Liver (tissue), 10 donors: ENCODE measurements around the gene ABHD3. TPM values are rescaled to one million over a fixed set of nuclear protein-coding genes. Genes with fewer than 3 reads are reported as not detected.

ENCODE experiments used
- DNase-seq: peaks from one replicate; pipeline ENCODE4 v3.0.0-alpha.2; 2017; ENCODE audit warnings: low spot score
- H3K27ac ChIP-seq, 2 donors: one replicate each; pipeline ENCODE4 v1.7.0; 2013; ENCODE audit warnings: inconsistent platforms in 2 of 2, low read length in 2 of 2, control low read depth in 1 of 2, low read depth in 1 of 2, mild to moderate bottlenecking in 1 of 2
- H3K27me3 ChIP-seq, 4 donors: one replicate each; pipeline versions ENCODE4 v1.6.1 to v1.7.0; 2013; ENCODE audit warnings: low read length in 3 of 4, inconsistent platforms in 1 of 4, mild to moderate bottlenecking in 1 of 4, moderate library complexity in 1 of 4; ENCODE audit not compliant: control insufficient read depth in 4 of 4, insufficient read depth in 4 of 4
- H3K36me3 ChIP-seq, 4 donors: one replicate each; pipeline versions ENCODE4 v1.6.1 to v1.7.0; 2013; ENCODE audit warnings: low read length in 3 of 4, mild to moderate bottlenecking in 3 of 4, low read depth in 1 of 4, moderate library complexity in 1 of 4; ENCODE audit not compliant: control insufficient read depth in 4 of 4, insufficient read depth in 3 of 4
- H3K4me1 ChIP-seq, 4 donors: one replicate each; pipeline versions ENCODE4 v1.6.1 to v1.7.0; 2013; ENCODE audit warnings: low read length in 3 of 4, mild to moderate bottlenecking in 3 of 4, moderate library complexity in 1 of 4; ENCODE audit not compliant: control insufficient read depth in 4 of 4, insufficient read depth in 4 of 4
- H3K4me3 ChIP-seq, 3 donors: one replicate each; pipeline versions ENCODE4 v1.6.1 to v1.7.0; 2013; ENCODE audit warnings: low read length in 3 of 3, control low read depth in 1 of 3, low read depth in 1 of 3, mild to moderate bottlenecking in 1 of 3
- H3K9ac ChIP-seq, 2 donors: one replicate each; pipeline ENCODE4 v1.7.0; 2013; ENCODE audit warnings: low read length in 2 of 2, mild to moderate bottlenecking in 2 of 2, moderate library complexity in 2 of 2, control low read depth in 1 of 2, low read depth in 1 of 2
- H3K9me3 ChIP-seq, 4 donors: one replicate each; pipeline versions ENCODE4 v1.6.1 to v1.7.0; 2013; ENCODE audit warnings: low read length in 3 of 4; ENCODE audit not compliant: control insufficient read depth in 4 of 4
- HNF4A ChIP-seq, 2 donors: conservative IDR thresholded peaks; 2 replicates each; pipeline ENCODE4 v1.6.1; 2016; ENCODE audit warnings: antibody characterized with exemption in 2 of 2, mild to moderate bottlenecking in 2 of 2
- HNF4G ChIP-seq: IDR thresholded peaks from 2 replicates; pipeline ENCODE4 v1.6.1; 2016; ENCODE audit warnings: antibody characterized with exemption
- JUND ChIP-seq, 2 donors: IDR thresholded peaks; 2 replicates each; pipeline ENCODE4 v1.6.1; 2016; ENCODE audit warnings: antibody characterized with exemption in 2 of 2
- MAX ChIP-seq: IDR thresholded peaks from 2 replicates; pipeline ENCODE4 v1.6.1; 2016; ENCODE audit warnings: antibody characterized with exemption
- NR2F2 ChIP-seq: IDR thresholded peaks from 2 replicates; pipeline ENCODE4 v1.6.1; 2016; ENCODE audit warnings: antibody characterized with exemption
- RAD21 ChIP-seq, 2 donors: IDR thresholded peaks; 2 replicates each; pipeline ENCODE4 v1.6.1; 2016; ENCODE audit warnings: antibody characterized with exemption in 2 of 2, mild to moderate bottlenecking in 2 of 2
- REST ChIP-seq: IDR thresholded peaks from 2 replicates; pipeline ENCODE4 v1.6.1; 2016; ENCODE audit warnings: antibody characterized with exemption, mild to moderate bottlenecking
- RXRA ChIP-seq, 2 donors: IDR thresholded peaks; 2 replicates each; pipeline ENCODE4 v1.6.1; 2017 to 2018; ENCODE audit warnings: antibody characterized with exemption in 2 of 2, mild to moderate bottlenecking in 1 of 2
- TAF1 ChIP-seq: conservative IDR thresholded peaks from 2 replicates; pipeline ENCODE4 v1.6.1; 2016; ENCODE audit warnings: antibody characterized with exemption, mild to moderate bottlenecking
- YY1 ChIP-seq: IDR thresholded peaks from 2 replicates; pipeline ENCODE4 v1.6.1; 2016; ENCODE audit warnings: antibody characterized with exemption, mild to moderate bottlenecking
- WGBS: extraction: QIAGEN DNeasy Blood & Tissue Kit; methylation state at CpG from one replicate; pipeline ENCODE4 v1.1.7; 2013; 5-methylcytosine and 5-hydroxymethylcytosine counted together
- polyA plus RNA-seq, 2 donors: library from polyadenylated mRNA; stranded (reverse) in 1 of 2; unstranded in 1 of 2; fragments of 200-250 nt in 1 of 2; fragments of >200 nt in 1 of 2; fragmentation: Nextera tagmentation in 1 of 2; extraction: Ambion mirVana in 1 of 2; gene quantifications; one replicate each; pipeline versions ENCODE4 v1.2.1 to v1.2.3, GENCODE V29; 2013 to 2015
- small RNA-seq: library from RNA; depleted of rRNA; stranded (forward); fragments of <200 nt; gene quantifications from one replicate; pipeline ENCODE3, GENCODE V24; 2014
- total RNA-seq, 2 donors: library from RNA; depleted of rRNA; stranded (reverse); fragments of >200 nt; gene quantifications; one replicate each; pipeline ENCODE4 v1.2.3, GENCODE V29; 2014
- TF ChIP-seq, protein P1 (sequence below): IDR thresholded peaks from 2 replicates; pipeline ENCODE4 v1.6.1; 2016; ENCODE audit warnings: antibody characterized with exemption
- donor health status: healthy.
- donor health status: healthy.
- donor health status: healthy.
- donor health status: healthy.
- donor health status: healthy.

Gene ABHD3
- total and polyA plus RNA-seq, 4 donors = 20.0 to 48.9 (median 33.2) TPM

DNA sequence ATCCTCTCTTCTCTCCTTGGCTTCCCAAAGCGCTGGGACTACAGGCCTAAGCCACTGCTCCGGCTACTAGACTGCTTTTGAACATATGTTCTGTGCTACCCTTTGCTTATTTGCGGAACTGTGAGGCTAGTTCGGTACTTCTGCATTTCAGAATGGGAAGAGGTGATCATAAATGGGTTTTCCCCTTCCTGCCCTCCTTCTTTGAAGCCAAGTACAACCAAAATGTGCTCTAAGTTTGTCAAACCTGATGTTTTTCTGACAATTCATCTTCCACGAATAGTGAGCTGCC is 102.3 kb downstream of the ABHD3 start:
- 82% methylated on average over 5 of the region's 5 CpGs for WGBS
- no peak for TF ChIP-seq YY1
- TF ChIP-seq RXRA (IDR thresholded peaks at IDR 0.05) = no peak
- TF ChIP-seq RAD21 (IDR thresholded peaks at IDR 0.05) = no peak
- no peak for TF ChIP-seq HNF4G
- TF ChIP-seq NR2F2 = no peak
- TF ChIP-seq MAX = no peak
- no peak for TF ChIP-seq HNF4A (conservative IDR thresholded peaks at IDR 0.05)
- no peak for TF ChIP-seq REST
- TF ChIP-seq TAF1 = no peak
- no peak for TF ChIP-seq JUND (IDR thresholded peaks at IDR 0.05)
- TF ChIP-seq, protein P1, sequence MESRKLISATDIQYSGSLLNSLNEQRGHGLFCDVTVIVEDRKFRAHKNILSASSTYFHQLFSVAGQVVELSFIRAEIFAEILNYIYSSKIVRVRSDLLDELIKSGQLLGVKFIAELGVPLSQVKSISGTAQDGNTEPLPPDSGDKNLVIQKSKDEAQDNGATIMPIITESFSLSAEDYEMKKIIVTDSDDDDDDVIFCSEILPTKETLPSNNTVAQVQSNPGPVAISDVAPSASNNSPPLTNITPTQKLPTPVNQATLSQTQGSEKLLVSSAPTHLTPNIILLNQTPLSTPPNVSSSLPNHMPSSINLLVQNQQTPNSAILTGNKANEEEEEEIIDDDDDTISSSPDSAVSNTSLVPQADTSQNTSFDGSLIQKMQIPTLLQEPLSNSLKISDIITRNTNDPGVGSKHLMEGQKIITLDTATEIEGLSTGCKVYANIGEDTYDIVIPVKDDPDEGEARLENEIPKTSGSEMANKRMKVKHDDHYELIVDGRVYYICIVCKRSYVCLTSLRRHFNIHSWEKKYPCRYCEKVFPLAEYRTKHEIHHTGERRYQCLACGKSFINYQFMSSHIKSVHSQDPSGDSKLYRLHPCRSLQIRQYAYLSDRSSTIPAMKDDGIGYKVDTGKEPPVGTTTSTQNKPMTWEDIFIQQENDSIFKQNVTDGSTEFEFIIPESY = no peak
- peaks cover 0 to 18% (median 9%) of the 10 kb centered on the region in 4 donors for H3K4me1 ChIP-seq
- H3K27me3 ChIP-seq = no peaks in the 10 kb centered on the region
- no peak overlapping the region for H3K27ac ChIP-seq
- H3K9ac ChIP-seq = no peak overlapping the region
- no peaks in the 10 kb centered on the region for H3K36me3 ChIP-seq
- no peaks in the 10 kb centered on the region for H3K9me3 ChIP-seq
- DNase-seq = no peak
- no peak overlapping the region for H3K4me3 ChIP-seq

Small RNA genes lying within 50 kb of the gene (small RNA-seq; reads per million reads assigned to genes)
- gene MIR320C1 = not detected
- not detected for gene RF00019
- not detected for gene RF01241

Other genes with a start within 250 kb of the ABHD3 start
- gene ESCO1, start 104.1 kb downstream of the ABHD3 start, total RNA-seq = 10 to 100 TPM in 1 of 2 donors, 1 to 10 TPM in 1; 9.6 to 10.3 TPM
- 1 to 10 TPM; 3.7 to 5.6 TPM for gene ESCO1, start 104.1 kb downstream of the ABHD3 start, polyA plus RNA-seq
- 10 to 100 TPM in 1 of 2 donors, 1 to 10 TPM in 1; 3.3 to 10.7 TPM for gene SNRPD1, start 92.5 kb downstream of the ABHD3 start, total RNA-seq
- 10 to 100 TPM in 1 of 2 donors, 1 to 10 TPM in 1; 5.6 to 44.8 TPM for gene SNRPD1, start 92.5 kb downstream of the ABHD3 start, polyA plus RNA-seq
- gene MIB1, start 36.0 kb upstream of the ABHD3 start, total RNA-seq = 10 to 100 TPM; 26.0 to 29.6 TPM
- 1 to 10 TPM; 2.7 to 3.9 TPM for gene MIB1, start 36.0 kb upstream of the ABHD3 start, polyA plus RNA-seq